RWPE1 (cell line): ENCODE data around the gene KATNB1.

Experiments
- CTCF ChIA-PET: fragments of 350-600 bp; sonication (Branson Sonifier 250); formaldehyde crosslinking; extraction: SDS; loops from one replicate; lab custom pipeline; 2021; lab: Yijun Ruan, JAX
- POLR2A ChIA-PET: fragments of 400-600 bp; formaldehyde crosslinking; extraction: SDS; loops from one replicate; lab custom pipeline; 2020; ENCODE audit warnings: antibody characterized with exemption; ENCODE audit not compliant: low non-redundant PET; lab: Yijun Ruan, JAX
- DNase-seq: peaks from one replicate; pipeline ENCODE4 v3.0.0; 2012; ENCODE audit warnings: low spot score
- H3K27ac ChIP-seq: fragments of 450-650 bp; 2 replicates; pipeline ENCODE4 v1.5.1; 2017
- CTCF ChIP-seq: fragments of 450-650 bp; conservative IDR thresholded peaks from 2 replicates; pipeline ENCODE4 v1.5.1; 2017; ENCODE audit warnings: low read depth, mild to moderate bottlenecking

Gene KATNB1

GRCh38 chr16:57734308-57734924 lies 1.2 kb upstream of the KATNB1 start:
- CTCF ChIA-PET, result interaction anchor here (0.7 to 2.7 kb wide), 4 partner anchors 72 to 159 kb away, joined by 3 to 13 read pairs (median 4); no protein-coding TSS in a partner anchor
- no peak for TF ChIP-seq CTCF
- DNase-seq, result no peak
- POLR2A ChIA-PET, result interaction anchor here (0.6 to 0.7 kb wide), 3 partner anchors 163 to 376 kb away, joined by 3 to 4 read pairs (median 3); no protein-coding TSS in a partner anchor
- H3K27ac ChIP-seq, result peak overlapping the region; percentile 75

DNA sequence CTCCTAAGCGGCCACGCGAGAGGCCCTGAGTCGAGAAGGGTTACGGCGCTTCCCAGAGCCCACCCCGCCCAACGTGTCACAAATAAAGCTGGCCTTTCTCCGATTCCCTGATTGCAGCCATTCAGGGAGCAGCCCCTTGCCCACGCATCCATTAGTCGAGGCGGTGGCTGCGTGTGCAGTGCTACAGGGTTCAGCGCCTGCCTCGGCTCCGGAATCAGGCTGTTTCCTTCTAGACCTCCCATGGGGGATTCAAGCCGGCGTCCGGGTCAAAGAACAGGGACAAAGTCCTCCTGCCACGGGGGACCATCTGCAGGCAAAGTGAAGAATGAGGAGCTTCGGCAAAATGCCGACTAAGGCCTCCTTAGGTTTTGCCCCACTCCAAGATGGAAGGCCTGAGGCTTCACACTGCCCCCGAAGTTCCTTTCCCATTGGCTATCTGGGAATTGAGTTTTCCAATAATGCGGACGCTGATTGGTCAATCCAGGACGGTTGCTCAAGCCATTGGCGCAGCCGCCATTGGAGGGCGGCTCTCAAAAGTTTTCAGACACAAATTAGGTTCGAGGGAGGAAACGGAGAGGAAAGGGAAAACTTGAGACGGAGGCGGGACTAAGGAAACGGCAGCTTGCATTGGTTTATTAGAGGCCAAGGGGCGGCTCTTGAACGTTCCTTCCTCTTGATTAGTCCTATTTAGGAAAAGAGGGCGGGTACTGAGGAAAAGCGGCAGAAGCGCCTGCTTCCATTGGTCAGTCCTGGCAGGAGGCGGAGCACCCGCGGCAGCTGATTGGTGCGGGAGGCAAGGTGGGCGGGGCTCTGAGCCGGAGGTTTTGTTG lies 430 bp upstream of the KATNB1 start:
- ChIA-PET CTCF (interaction anchor here (0.6 to 2.7 kb wide), 8 partner anchors 14 to 269 kb away, joined by 3 to 13 read pairs (median 5); no protein-coding TSS in a partner anchor), POLR2A (interaction anchor here (0.6 to 0.7 kb wide), 5 partner anchors 29 to 375 kb away, joined by 3 to 4 read pairs (median 4); no protein-coding TSS in a partner anchor)
- peak overlapping the region; percentile 75 for H3K27ac ChIP-seq
- no peak for TF ChIP-seq CTCF
- peak; percentile 100 for DNase-seq

GRCh38 chr16:57736419-57737351 lies 1.1 kb downstream of the KATNB1 start:
- DNase-seq, result peak; percentile 59
- POLR2A ChIA-PET, result no interaction called here
- TF ChIP-seq CTCF, result peak; percentile 42
- H3K27ac ChIP-seq, result peak overlapping the region; percentile 75
- CTCF ChIA-PET, result interaction anchor here (0.5 to 2.7 kb wide), 9 partner anchors 43 to 1001 kb away, joined by 3 to 13 read pairs (median 4); no protein-coding TSS in a partner anchor

DNA sequence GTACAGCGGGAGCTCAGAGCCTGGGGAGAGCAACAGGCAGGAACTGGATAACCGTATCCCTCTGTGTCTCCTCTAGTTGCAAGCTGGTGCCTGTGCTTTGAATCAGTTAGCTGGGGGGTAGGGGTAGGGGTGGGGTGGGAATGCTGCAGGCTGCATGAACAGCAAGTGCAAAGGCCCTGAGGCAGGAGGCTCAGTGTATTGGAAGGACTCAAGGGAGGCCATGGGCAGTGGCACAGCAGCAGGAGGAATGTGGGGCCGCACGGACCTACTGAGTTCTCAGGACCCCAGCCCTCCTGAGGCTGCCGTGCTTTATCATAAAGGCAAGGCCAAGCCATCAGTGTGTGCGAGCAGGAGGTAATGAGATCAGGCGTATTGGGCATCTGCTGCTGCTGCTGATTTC lies 3.3 kb downstream of the KATNB1 start:
- no peak for TF ChIP-seq CTCF
- ChIA-PET CTCF (interaction anchor here (0.6 kb wide), 1 partner anchor 139 kb away, joined by 6 read pairs; no protein-coding TSS in a partner anchor), POLR2A (no interaction called here)
- DNase-seq, result no peak
- H3K27ac ChIP-seq, result no peak overlapping the region

DNA sequence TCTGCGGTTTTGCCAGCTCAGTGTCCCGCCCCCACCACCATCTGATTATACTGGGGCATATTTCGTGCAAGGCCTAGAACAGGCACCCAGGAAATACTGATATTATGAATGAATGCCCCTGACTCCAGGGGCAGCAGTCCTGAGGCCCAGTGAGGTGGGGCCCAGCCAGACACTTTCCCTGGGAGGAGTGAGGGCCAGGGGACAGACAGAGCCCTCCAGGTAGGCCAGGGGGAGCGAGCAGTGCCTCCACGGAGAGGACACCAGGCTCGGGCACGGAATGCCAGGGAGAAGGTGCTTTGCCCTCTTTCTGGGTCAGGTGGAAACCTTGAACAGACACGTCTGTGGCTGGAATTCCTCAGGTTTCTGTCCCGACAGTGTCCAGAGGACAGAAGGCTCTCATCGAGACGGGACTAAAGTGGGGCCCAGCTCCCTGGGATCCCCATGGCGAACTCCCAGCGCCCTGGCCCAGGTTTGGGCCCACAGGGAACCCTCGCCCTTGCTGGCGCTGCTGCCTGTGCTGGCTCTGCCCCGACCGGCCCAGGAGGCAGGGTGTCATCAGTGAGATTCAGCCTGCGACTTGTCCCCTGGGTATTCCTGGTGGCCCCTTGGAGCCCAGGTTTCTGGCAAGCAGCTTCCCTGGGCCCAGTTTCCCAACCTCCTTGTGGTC lies 4.3 kb downstream of the KATNB1 start:
- H3K27ac ChIP-seq, result peak overlapping the region; percentile 0; the same call in 1 of the 2 replicates
- ChIA-PET CTCF (interaction anchor here (0.6 to 2.7 kb wide), 3 partner anchors 164 to 312 kb away, joined by 3 to 8 read pairs (median 3); no protein-coding TSS in a partner anchor), POLR2A (interaction anchor here (0.6 kb wide), 1 partner anchor 120 kb away, joined by 3 read pairs; no protein-coding TSS in a partner anchor)
- no peak for TF ChIP-seq CTCF
- no peak for DNase-seq
